Measurements from ENCODE around the gene METAP1D. TPM values are rescaled to one million over a fixed set of nuclear protein-coding genes. Genes with fewer than 3 reads are reported as not detected.
"Not testable (repeated sequence)": the region's sequence is repeated elsewhere in the genome, so short reads cannot be mapped to it uniquely, and the experiment has no call there.

METAP1D gene
- total RNA-seq, 1 experiment from 2014 or later = 4.7 TPM

- DNase-seq (ENCODE audit: low spot score) = no peak
Observed at GRCh38 chr2:172066394-172066886, 66.7 kb downstream of the METAP1D start.

GRCh38 chr2:172067905-172068304 lies 68.2 kb downstream of the METAP1D start:
- ATAC-seq; CTCF ChIA-PET; H3K27me3 Mint-ChIP-seq (ENCODE audit: low read depth); H3K9me3 Mint-ChIP-seq; POLR2A ChIA-PET; H3K27ac Mint-ChIP-seq; H3K36me3 Mint-ChIP-seq; DNase-seq (ENCODE audit: low spot score); H3K4me3 Mint-ChIP-seq; H3K4me1 Mint-ChIP-seq: not testable (repeated sequence)

More at GRCh38 chr2:172066394-172066886, 66.7 kb downstream of the METAP1D start:
- no peak overlapping the region for H3K4me3 Mint-ChIP-seq
- ATAC-seq = no peak
- peaks cover 3% of the 10 kb centered on the region; the same call in 1 of the 2 replicates for H3K9me3 Mint-ChIP-seq
- no peak for TF ChIP-seq ATF1 (CRISPR knock-in tag; IDR thresholded peaks at IDR 0.05)
- ChIA-PET POLR2A (no interaction called here), CTCF (no interaction called here)
- no peaks in the 10 kb centered on the region for H3K4me1 Mint-ChIP-seq
- H3K36me3 Mint-ChIP-seq = no peaks in the 10 kb centered on the region
- no peak overlapping the region; the same call in 1 of the 2 replicates for H3K27ac Mint-ChIP-seq
- H3K27me3 Mint-ChIP-seq (ENCODE audit: low read depth) = no peaks in the 10 kb centered on the region

GRCh38 chr2:172070936-172071335 lies 71.2 kb downstream of the METAP1D start:
- Mint-ChIP-seq H3K36me3 (no peaks in the 10 kb centered on the region), H3K27me3 (ENCODE audit: low read depth) (no peaks in the 10 kb centered on the region; the same call in 1 of the 2 replicates), H3K4me1 (peaks cover 3% of the 10 kb centered on the region; the same call in 1 of the 2 replicates), H3K9me3 (peaks cover 3% of the 10 kb centered on the region; the same call in 1 of the 2 replicates), H3K27ac (no peak overlapping the region), H3K4me3 (no peak overlapping the region)
- TF ChIP-seq ZSCAN18 (CRISPR knock-in tag; IDR thresholded peaks at IDR 0.05) (no peak), ZNF232 (CRISPR knock-in tag; IDR thresholded peaks at IDR 0.05) (no peak), ZBTB21 (CRISPR knock-in tag; IDR thresholded peaks at IDR 0.05; ENCODE audit: borderline replicate concordance) (no peak), CDX4 (CRISPR knock-in tag; IDR thresholded peaks at IDR 0.05; ENCODE audit: borderline replicate concordance) (no peak), ZNF263 (CRISPR knock-in tag; IDR thresholded peaks at IDR 0.05; ENCODE audit: low read depth) (no peak), TP53 (CRISPR knock-in tag; IDR thresholded peaks at IDR 0.05) (no peak), PRDM15 (CRISPR knock-in tag; IDR thresholded peaks at IDR 0.05) (no peak), FOXP4 (CRISPR knock-in tag; IDR thresholded peaks at IDR 0.05) (no peak), ZNF671 (CRISPR knock-in tag; IDR thresholded peaks at IDR 0.05) (no peak), ELF4 (CRISPR knock-in tag; IDR thresholded peaks at IDR 0.05; ENCODE audit: low read depth) (no peak), ETV6 (CRISPR knock-in tag; IDR thresholded peaks at IDR 0.05) (no peak), EMX1 (CRISPR knock-in tag; IDR thresholded peaks at IDR 0.05) (no peak), NR1H2 (CRISPR knock-in tag; IDR thresholded peaks at IDR 0.05) (no peak), KAT7 (CRISPR knock-in tag; IDR thresholded peaks at IDR 0.05; ENCODE audit: borderline replicate concordance) (no peak), E2F5 (CRISPR knock-in tag; IDR thresholded peaks at IDR 0.05) (no peak)
- POLR2A ChIA-PET = no interaction called here
- ATAC-seq = no peak
- no peak for DNase-seq (ENCODE audit: low spot score)
- CTCF ChIA-PET = no interaction called here

All from WTC11 (cell line).